ENCODE measurements around the gene GPRIN2.

DNA sequence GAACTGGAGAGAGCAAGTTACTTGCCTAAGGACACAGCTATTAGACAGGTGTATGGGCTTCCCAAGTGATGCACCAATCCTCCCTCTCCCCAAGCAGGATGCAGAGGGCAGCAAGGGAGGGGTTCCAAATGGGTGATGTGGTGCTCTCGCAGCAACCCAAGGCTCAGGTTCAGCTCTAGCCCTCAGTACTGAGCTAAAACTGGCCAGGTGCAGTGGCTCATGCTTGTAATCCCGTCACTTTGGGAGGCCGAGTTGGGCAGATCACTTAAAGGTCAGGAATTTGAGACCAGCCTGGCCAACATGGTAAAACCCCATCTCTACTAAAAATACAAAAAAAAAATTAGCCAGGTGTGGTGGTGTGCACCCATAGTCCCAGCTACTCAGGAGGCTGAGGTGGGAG, 40.7 kb downstream of the GPRIN2 start:
- TF ChIP-seq, protein P1, sequence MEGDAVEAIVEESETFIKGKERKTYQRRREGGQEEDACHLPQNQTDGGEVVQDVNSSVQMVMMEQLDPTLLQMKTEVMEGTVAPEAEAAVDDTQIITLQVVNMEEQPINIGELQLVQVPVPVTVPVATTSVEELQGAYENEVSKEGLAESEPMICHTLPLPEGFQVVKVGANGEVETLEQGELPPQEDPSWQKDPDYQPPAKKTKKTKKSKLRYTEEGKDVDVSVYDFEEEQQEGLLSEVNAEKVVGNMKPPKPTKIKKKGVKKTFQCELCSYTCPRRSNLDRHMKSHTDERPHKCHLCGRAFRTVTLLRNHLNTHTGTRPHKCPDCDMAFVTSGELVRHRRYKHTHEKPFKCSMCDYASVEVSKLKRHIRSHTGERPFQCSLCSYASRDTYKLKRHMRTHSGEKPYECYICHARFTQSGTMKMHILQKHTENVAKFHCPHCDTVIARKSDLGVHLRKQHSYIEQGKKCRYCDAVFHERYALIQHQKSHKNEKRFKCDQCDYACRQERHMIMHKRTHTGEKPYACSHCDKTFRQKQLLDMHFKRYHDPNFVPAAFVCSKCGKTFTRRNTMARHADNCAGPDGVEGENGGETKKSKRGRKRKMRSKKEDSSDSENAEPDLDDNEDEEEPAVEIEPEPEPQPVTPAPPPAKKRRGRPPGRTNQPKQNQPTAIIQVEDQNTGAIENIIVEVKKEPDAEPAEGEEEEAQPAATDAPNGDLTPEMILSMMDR (IDR thresholded peaks at IDR 0.05; ENCODE audit: insufficient read depth, low read length, poor library complexity, severe bottlenecking): no peak
- no peak for TF ChIP-seq EZH2phosphoT487 (conservative IDR thresholded peaks at IDR 0.05; ENCODE audit: low read length)

Data from SU-DHL-6 (cell line).